SK-N-SH (cell line): ENCODE measurements around the gene KIF6. TPM values are rescaled to one million over a fixed set of nuclear protein-coding genes. Genes with fewer than 3 reads are reported as not detected.

Experiments used
- CTCF ChIA-PET: fragments of 300-600, 350-600 bp; formaldehyde crosslinking; extraction: SDS; loops from one replicate; lab custom pipeline; 2021; lab: Yijun Ruan, JAX
- POLR2A ChIA-PET: fragments of 350-600 bp; sonication (Branson Sonifier 250); formaldehyde crosslinking; extraction: SDS; loops from one replicate; lab custom pipeline; 2020; ENCODE audit warnings: antibody characterized with exemption, inconsistent platforms; lab: Yijun Ruan, JAX
- DNase-seq: peaks from one replicate; pipeline ENCODE4 v3.0.0; 2012
- H2AFZ ChIP-seq: fragments of 200-600 bp; sonication (generic); 2 replicates; pipeline ENCODE4 v1.8.1; 2016; ENCODE audit warnings: antibody characterized with exemption, mild to moderate bottlenecking, low read depth
- H3F3A ChIP-seq: fragments of 200-600 bp; sonication (generic); replicated peaks from 2 replicates; pipeline ENCODE3; 2016; ENCODE audit warnings: antibody characterized with exemption, mild to moderate bottlenecking; ENCODE audit not compliant: insufficient read depth
- H3K27ac ChIP-seq, 2 experiments: fragments of 200-500 bp in 1 of 2; fragments of 200-600 bp in 1 of 2; sonication (Bioruptor generic) in 1 of 2; sonication (generic), shearing (Covaris generic) in 1 of 2; 2 replicates each; pipeline versions ENCODE4 v1.5.1 to v1.6.1; 2014 to 2016; ENCODE audit warnings: low read depth in 2 of 2, inconsistent platforms in 1 of 2, low read length in 1 of 2, mild to moderate bottlenecking in 1 of 2, mixed read lengths in 1 of 2
- H3K27me3 ChIP-seq: fragments of 200-600 bp; sonication (generic), shearing (Covaris generic); 2 replicates; pipeline ENCODE4 v1.6.1; 2016; ENCODE audit warnings: mixed run types; ENCODE audit not compliant: insufficient read depth
- H3K36me3 ChIP-seq, 2 experiments: fragments of 200-500 bp in 1 of 2; fragments of 200-600 bp in 1 of 2; sonication (Bioruptor generic) in 1 of 2; sonication (generic) in 1 of 2; replicated peaks in 1 of 2; 2 replicates each; pipeline versions ENCODE3 to v1.5.1; 2014 to 2016; ENCODE audit warnings: low read length in 1 of 2, mild to moderate bottlenecking in 1 of 2; ENCODE audit not compliant: insufficient read depth in 2 of 2, control insufficient read depth in 1 of 2
- H3K4me1 ChIP-seq, 2 experiments: fragments of 200-500 bp in 1 of 2; fragments of 200-600 bp in 1 of 2; sonication (Bioruptor generic) in 1 of 2; sonication (generic), shearing (Covaris generic) in 1 of 2; 2 replicates each; pipeline versions ENCODE4 v1.5.1 to v1.6.1; 2014 to 2016; ENCODE audit warnings: low read depth in 1 of 2, low read length in 1 of 2, mixed run types in 1 of 2; ENCODE audit not compliant: insufficient read depth in 2 of 2, control insufficient read depth in 1 of 2
- H3K4me2 ChIP-seq: fragments of 200-600 bp; sonication (generic), shearing (Covaris generic); 2 replicates; pipeline ENCODE4 v1.6.1; 2017; ENCODE audit warnings: mixed run types
- H3K4me3 ChIP-seq, 2 experiments: fragments of 200-500 bp in 1 of 2; fragments of 200-600 bp in 1 of 2; sonication (Bioruptor generic) in 1 of 2; sonication (generic), shearing (Covaris generic) in 1 of 2; 2 replicates each; pipeline versions ENCODE4 v1.5.1 to v1.8.1; 2014 to 2016; ENCODE audit warnings: low read depth in 2 of 2, inconsistent platforms in 1 of 2, low read length in 1 of 2, mild to moderate bottlenecking in 1 of 2, mixed read lengths in 1 of 2, moderate library complexity in 1 of 2
- H3K79me2 ChIP-seq: fragments of 200-600 bp; sonication (generic); 2 replicates; pipeline ENCODE4 v1.8.1; 2017; ENCODE audit warnings: mild to moderate bottlenecking; ENCODE audit not compliant: insufficient read depth
- H3K9ac ChIP-seq: fragments of 200-600 bp; sonication (generic); 2 replicates; pipeline ENCODE4 v1.6.1; 2017; ENCODE audit warnings: mixed run types
- H3K9me2 ChIP-seq: fragments of 200-600 bp; sonication (generic); 2 replicates; pipeline ENCODE4 v1.6.1; 2017; ENCODE audit warnings: mixed run types
- H3K9me3 ChIP-seq: fragments of 200-600 bp; sonication (generic); 2 replicates; pipeline ENCODE4 v1.6.1; 2017; ENCODE audit warnings: mixed run types, mild to moderate bottlenecking, moderate library complexity
- H4K20me1 ChIP-seq: fragments of 200-600 bp; sonication (generic); 2 replicates; pipeline ENCODE4 v1.6.1; 2017; ENCODE audit warnings: mild to moderate bottlenecking, mixed run types; ENCODE audit not compliant: insufficient read depth
- CTCF ChIP-seq: fragments of 200-600 bp; sonication (generic); IDR thresholded peaks from 2 replicates; pipeline ENCODE4 v1.6.1; 2017; ENCODE audit warnings: antibody characterized with exemption, mild to moderate bottlenecking, moderate library complexity
- ELF1 ChIP-seq: IDR thresholded peaks from 2 replicates; pipeline ENCODE4 v1.4.0; 2012
- EP300 ChIP-seq, 2 experiments: IDR thresholded peaks; 2 replicates each; pipeline versions ENCODE4 v1.4.0 to v1.6.1; 2012; ENCODE audit warnings: borderline replicate concordance in 1 of 2, low read depth in 1 of 2, low read length in 1 of 2
- FOXJ3 ChIP-seq: sonication (generic); formaldehyde crosslinking; IDR thresholded peaks from 2 replicates; pipeline ENCODE4 v1.5.1; 2020; ENCODE audit warnings: mild to moderate bottlenecking, missing genetic modification reagents
- IRF3 ChIP-seq: fragments of 150-350 bp; IDR thresholded peaks from 2 replicates; pipeline ENCODE4 v1.6.1; 2016; ENCODE audit warnings: mild to moderate bottlenecking, low read depth, low read length
- JUND ChIP-seq: IDR thresholded peaks from 2 replicates; pipeline ENCODE4 v1.4.0; 2012
- MXI1 ChIP-seq: IDR thresholded peaks from 2 replicates; pipeline ENCODE4 v1.6.1; 2012; ENCODE audit warnings: mild to moderate bottlenecking, low read depth, low read length, improper control_type of control experiment
- NFIC ChIP-seq: IDR thresholded peaks from 2 replicates; pipeline ENCODE4 v1.4.0; 2012; ENCODE audit warnings: borderline replicate concordance
- NRF1 ChIP-seq: IDR thresholded peaks from 2 replicates; pipeline ENCODE4 v1.6.1; 2012; ENCODE audit warnings: low read depth, mild to moderate bottlenecking, low read length
- PBX3 ChIP-seq: IDR thresholded peaks from 2 replicates; pipeline ENCODE4; 2012
- RAD21 ChIP-seq: IDR thresholded peaks from 2 replicates; pipeline ENCODE4 v1.6.1; 2012; ENCODE audit warnings: mild to moderate bottlenecking, low read length
- REST ChIP-seq: IDR thresholded peaks from 2 replicates; pipeline ENCODE4 v1.6.1; 2012; ENCODE audit warnings: mild to moderate bottlenecking, low read depth, low read length, moderate library complexity
- YY1 ChIP-seq: IDR thresholded peaks from 2 replicates; pipeline ENCODE4 v1.4.0; 2012; ENCODE audit warnings: low read depth, mild to moderate bottlenecking
- WGBS: methylation state at CpG from one replicate; pipeline ENCODE4 v1.1.6; 2017; ENCODE audit warnings: low lambda C conversion rate; 5-methylcytosine and 5-hydroxymethylcytosine counted together
- polyA plus RNA-seq, 3 experiments: library from polyadenylated mRNA; depleted of rRNA; stranded (reverse); fragments of >200 nt; gene quantifications; 2 replicates each; pipeline ENCODE4 v1.2.3, GENCODE V29; 2012

The KIF6 gene
- polyA plus RNA-seq, 1 of the 3 experiments (the other 2 are of a cell fraction): 0.13 TPM

GRCh38 chr6:39313526-39314272, 411.5 kb downstream of the KIF6 start:
- Histone ChIP-seq H3K4me3 (peak overlapping the region in 1 of 2 experiments; percentile 14; a peak in 1 of 4 replicates), H4K20me1 (no peaks in the 10 kb centered on the region), H3K9ac (no peak overlapping the region), H3K4me2 (no peak overlapping the region), H3K9me2 (no peaks in the 10 kb centered on the region), H3F3A (no peaks in the 10 kb centered on the region), H2AFZ (no peak overlapping the region), H3K36me3 (no peaks in the 10 kb centered on the region), H3K9me3 (no peaks in the 10 kb centered on the region), H3K4me1 (peaks cover 0 to 2% of the 10 kb centered on the region in 2 experiments; a peak in 1 of 4 replicates), H3K27me3 (peaks cover 7% of the 10 kb centered on the region; the same call in 1 of the 2 replicates), H3K27ac (no peak overlapping the region), H3K79me2 (no peaks in the 10 kb centered on the region)
- TF ChIP-seq JUND: no peak
- TF ChIP-seq NRF1: no peak
- CTCF ChIA-PET: interaction anchor here (1.1 to 10.2 kb wide), 5 partner anchors 11 to 442 kb away, joined by 3 to 44 read pairs (median 37); no protein-coding TSS in a partner anchor
- 10% methylated on average over 40 of the region's 80 CpGs for WGBS
- peak; percentile 56 for DNase-seq
- POLR2A ChIA-PET: no interaction called here

- CTCF ChIA-PET: interaction anchor here (1.0 to 16.6 kb wide), 8 partner anchors 11 to 441 kb away, joined by 3 to 457 read pairs (median 37); no protein-coding TSS in a partner anchor
- H3K9me3 ChIP-seq: no peaks in the 10 kb centered on the region
- no peak overlapping the region; a peak in 1 of 4 replicates for H3K4me3 ChIP-seq
- TF ChIP-seq YY1: no peak
- no peak for TF ChIP-seq REST
- no peak for TF ChIP-seq EP300 (IDR thresholded peaks at IDR 0.05; ENCODE audit: borderline replicate concordance in 1 of 2, low read depth in 1 of 2, low read length in 1 of 2)
- no peak for TF ChIP-seq ELF1
- no peak for TF ChIP-seq CTCF
- TF ChIP-seq PBX3: no peak
- TF ChIP-seq JUND: no peak
- no peak for TF ChIP-seq NFIC
- no peak for TF ChIP-seq FOXJ3 (CRISPR knock-in tag)
- TF ChIP-seq IRF3: no peak
- no peak for TF ChIP-seq MXI1
- no peak for TF ChIP-seq RAD21
- TF ChIP-seq, all 33 proteins: peak for 0
- no peaks in the 10 kb centered on the region for H3K79me2 ChIP-seq
- DNase-seq: no peak
- no peak overlapping the region for H3K9ac ChIP-seq
- no peaks in the 10 kb centered on the region for H3F3A ChIP-seq
- H3K27ac ChIP-seq: no peak overlapping the region
- H3K36me3 ChIP-seq: no peaks in the 10 kb centered on the region
- POLR2A ChIA-PET: no interaction called here
- peaks cover 7% of the 10 kb centered on the region; the same call in 1 of the 2 replicates for H3K27me3 ChIP-seq
- WGBS: 43% methylated on average over 16 of the region's 45 CpGs
- H3K9me2 ChIP-seq: no peaks in the 10 kb centered on the region
- no peak overlapping the region for H2AFZ ChIP-seq
- H3K4me2 ChIP-seq: no peak overlapping the region
- H4K20me1 ChIP-seq: no peaks in the 10 kb centered on the region
- peaks cover 0 to 2% of the 10 kb centered on the region in 2 experiments; a peak in 1 of 4 replicates for H3K4me1 ChIP-seq
These were observed 412.2 kb downstream of the KIF6 start for GRCh38 chr6:39312912-39313525.
